HG02870 (cell line): Measurements from ENCODE around the gene TNNT1.
"Not testable (repeated sequence)": the region's sequence is repeated elsewhere in the genome, so short reads cannot be mapped to it uniquely, and the experiment has no call there.

Source experiments
- ATAC-seq: cut with Tn5 transposase; IDR thresholded peaks from one replicate; pipeline ENCODE4 v1.9.1; 2021; ENCODE audit warnings: mild to moderate bottlenecking, moderate library complexity; ENCODE audit not compliant: unreplicated experiment

The TNNT1 gene

GRCh38 chr19:55149078-55150003 is at the start of gene TNNT1:
TNNT1 (minus strand) TSS chr19:55149206; CDS start chr19:55147157, 2,049 bp downstream.
- no peak for ATAC-seq

- no peak for ATAC-seq
Measured at GRCh38 chr19:55198651-55199050, 49.6 kb upstream of the TNNT1 start.

DNA sequence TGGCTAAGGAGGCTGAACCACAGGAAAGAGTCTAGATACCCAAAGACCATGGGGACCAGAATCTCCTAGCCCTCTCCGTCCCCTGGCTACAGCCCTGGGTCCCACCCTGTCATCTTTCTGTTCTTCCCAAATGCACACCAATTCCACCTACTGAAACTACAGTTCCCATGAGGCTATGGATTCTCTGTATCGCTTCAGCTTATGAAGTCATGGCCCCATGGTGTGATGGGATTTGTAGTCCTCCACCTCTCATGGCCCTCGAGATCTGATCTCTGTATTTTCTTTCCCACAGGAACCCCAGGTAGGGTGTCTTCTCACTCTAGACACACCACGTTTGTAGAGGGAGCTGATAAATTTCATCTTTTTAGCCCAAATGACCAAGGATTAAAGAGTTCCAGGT is 48.5 kb upstream of the TNNT1 start:
- no peak for ATAC-seq

DNA sequence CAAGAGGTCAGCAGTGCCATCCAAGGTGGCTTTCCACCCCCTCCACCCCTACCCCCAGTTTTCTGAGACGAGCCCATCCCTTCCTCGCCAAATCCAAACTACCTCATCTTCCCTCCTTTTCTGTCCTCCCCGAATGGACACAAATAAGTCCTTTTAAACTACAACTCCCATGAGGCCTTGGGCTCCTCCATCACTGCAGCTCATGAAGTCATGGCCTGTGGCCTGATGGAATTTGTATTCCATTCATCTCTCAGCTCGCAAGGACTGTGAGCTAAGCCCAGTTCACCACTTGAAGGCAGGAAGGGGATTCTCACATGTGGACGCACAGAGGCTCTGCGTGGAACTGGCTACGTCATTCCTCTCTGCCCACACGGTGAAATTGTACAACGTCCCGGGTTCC is 47.8 kb upstream of the TNNT1 start:
- ATAC-seq = no peak

DNA sequence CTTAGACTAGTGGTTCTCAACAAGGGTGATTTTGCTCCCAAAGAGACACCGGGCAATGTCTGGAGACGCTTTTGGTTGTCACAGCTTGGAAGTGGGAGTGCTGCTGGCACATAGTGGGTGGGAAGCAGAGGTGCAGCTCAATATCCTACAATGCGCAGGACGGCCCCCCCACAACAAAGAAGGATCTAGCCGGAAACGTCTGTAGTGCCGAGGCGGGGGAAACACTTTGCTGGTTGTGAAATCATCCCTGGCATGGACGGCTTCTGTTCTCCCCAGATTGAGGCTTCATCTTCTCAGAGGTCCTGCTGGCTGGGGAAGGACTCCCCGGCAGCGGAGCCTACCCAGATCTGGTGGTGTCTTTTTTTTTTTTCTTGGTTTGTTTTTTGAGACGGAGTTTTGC is 44.5 kb upstream of the TNNT1 start:
- ATAC-seq = no peak

DNA sequence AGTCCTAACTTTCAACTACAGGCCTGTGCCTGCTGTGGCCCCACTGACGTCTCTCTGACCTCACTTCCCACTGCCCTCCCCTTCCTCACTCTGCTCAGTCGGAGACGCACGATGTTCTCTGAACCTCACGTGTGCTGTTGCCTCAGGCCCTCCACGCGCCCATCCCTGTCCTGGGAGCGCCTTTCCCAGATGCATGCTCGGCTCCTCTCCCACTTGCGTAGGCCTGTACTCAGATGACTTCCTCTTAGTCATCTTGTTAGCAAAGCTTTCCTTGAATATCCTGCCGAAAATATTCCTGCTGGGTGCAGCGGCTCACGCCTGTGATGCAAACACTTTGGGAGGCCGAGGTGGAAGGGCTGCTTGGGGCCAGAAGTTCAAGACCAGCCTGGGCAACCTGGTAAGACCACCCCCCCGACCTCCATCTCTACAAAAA is 40.4 kb upstream of the TNNT1 start:
- no peak for ATAC-seq

- no peak for ATAC-seq
Measured at GRCh38 chr19:55188625-55189024, 39.6 kb upstream of the TNNT1 start.

DNA sequence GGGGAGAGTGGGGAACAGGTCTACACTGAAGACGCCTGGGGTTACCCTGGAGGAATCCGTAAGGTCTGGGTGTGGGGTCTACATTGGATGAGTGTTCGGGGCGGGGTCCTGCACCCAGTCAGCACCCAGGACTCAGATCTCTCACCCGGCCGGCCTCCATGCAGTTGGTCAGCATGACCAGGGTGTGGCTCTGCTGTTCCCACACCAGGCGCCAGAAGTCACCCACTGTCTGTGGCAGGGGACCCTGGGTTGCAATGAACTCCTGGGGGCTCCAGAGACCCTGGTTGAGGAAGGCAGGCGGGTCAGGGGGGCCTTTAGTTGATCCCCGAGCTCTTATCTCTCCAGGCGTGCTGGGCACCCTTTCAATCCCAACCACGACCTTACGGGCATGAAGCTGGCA is 37.1 kb upstream of the TNNT1 start:
- no peak for ATAC-seq

- no peak for ATAC-seq
Measured at GRCh38 chr19:55181740-55182139, 32.7 kb upstream of the TNNT1 start.

DNA sequence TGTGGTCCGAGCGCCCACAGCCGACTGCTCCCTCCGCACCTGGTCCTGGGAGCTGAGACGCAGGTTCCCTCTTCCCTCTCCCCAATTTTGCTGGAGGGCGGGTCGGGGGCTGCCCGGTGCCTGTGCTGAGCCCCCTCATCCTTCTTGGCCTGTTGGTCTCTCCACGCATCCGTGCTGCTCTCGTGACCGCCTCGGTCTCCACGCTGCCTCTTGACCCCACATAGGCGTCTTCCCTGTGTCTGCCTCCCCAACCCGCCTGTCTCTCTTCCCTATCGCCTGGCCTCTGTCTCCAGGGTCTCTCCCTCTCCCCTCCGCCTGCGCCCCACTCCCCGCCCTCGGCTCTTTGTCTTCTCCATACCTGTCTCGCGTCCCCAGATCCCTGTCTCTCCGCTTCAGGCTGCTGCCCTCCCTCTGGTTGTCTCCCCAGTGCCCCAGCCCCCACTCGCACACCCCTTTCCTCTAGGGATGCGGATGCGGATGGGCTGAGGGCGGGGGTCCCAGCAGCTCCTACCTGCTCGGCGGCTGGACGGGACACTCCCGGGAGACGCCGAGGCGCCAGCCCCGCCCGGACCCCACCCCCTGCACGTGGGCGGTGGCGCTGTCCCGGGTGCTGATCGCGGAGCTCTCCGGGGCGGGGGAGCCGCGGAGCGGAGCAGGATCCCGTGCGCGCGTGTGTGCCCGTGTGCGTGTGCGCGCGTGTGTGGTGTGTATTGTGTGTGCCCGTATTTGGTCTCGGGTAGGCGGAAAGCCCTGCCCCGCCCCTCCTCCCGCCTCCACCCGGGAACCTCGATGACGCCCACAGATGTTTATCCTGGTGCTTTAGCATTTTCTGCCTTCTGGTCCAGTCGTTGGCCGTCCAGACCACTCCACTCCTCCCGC is 30.8 kb upstream of the TNNT1 start, which contains the start of gene SYT5:
Gene SYT5, minus strand, starts transcription at position 684 of the 879 bp plus-strand sequence. CDS start 1,248 bp downstream, outside the sequence.
- no peak for ATAC-seq

- peak; percentile 61 for ATAC-seq
Measured at GRCh38 chr19:55178781-55179599, 30.0 kb upstream of the TNNT1 start.

DNA sequence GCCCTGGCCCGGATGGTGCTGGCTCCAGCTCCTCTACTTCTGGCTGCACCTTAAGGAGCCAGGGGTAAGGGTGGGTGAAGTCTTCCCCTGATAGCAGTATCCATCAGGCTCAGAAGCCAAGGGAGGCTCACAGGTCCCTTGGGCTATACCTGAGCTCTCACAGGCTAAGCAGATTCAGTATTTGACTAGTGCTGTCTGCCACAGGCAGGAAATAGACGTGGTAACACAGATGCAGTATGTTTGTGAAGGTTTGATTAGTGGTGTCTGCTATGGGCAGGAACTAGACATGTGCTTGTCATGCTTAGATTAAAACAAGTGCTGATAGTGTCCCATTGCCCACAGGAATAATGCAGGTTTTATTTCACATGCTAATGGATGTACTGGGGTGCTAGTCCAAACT is 27.1 kb upstream of the TNNT1 start:
- ATAC-seq = no peak

GRCh38 chr19:55175117-55175867 is 26.3 kb upstream of the TNNT1 start:
- no peak for ATAC-seq

DNA sequence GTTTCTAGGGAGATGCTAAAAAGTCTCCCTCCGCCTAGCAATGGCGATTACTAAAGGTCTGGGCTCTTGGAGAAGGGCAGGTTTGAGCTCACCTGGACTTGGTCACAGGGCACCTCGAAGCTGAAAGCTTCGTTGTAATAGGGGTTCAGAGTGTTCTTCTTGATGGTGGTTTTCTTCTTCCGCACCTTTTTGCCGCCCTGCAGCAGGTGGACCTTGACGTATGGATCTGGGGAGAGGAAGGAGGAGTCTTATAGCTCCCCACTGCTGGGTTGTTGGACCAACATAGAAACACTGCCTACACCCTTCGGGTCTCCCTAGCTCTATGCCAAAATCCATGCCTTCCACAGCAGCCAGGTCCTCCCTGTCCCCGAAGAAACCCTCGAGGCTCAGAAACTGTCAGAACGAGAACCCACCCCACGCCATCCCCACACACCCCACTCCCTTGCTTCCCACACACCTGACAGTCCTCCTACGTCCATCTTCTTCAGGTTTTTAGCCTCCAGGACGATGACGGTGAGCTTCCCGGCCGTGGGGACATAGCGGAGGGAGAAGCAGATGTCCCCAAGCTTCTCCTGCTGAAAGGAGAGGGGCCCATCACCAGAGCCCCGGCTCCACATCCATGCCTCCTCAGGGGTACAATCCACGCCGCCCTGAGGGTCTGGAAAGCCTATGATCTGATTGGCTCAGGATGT is 25.6 kb upstream of the TNNT1 start:
- ATAC-seq = no peak

DNA sequence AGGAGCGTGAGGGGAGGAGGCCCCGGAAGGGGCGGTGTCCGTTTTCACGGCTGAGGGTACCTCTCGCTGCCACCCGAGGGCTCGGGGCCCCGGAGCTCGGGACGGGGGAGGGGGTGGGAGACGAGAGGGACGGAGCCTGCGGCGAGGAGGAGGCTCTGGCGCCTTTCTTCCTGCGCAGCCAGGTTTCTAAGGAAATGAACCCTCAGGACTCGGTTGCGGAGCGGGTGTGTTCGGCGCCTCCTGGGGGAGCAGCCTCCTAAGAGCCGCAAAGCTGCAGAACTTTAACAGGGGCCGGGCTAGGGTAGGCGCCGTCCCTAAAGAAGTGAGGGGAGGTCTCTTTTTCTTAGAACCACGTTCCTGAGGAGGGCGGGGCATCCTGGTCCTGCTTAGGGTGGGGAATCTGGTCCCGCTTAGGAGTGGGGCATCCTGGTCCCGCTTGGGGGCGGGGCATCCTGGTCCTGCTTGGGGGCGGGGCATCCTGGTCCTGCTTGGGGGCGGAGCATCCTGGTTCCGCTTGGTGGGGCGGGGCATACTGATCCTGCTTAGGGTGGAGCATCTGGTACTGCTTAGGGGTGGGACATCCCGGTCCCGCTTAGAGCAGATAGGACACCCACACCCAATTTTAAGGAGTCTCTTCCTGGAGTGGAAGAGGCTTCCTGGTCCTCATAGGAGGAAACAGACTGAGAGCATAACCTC is 24.9 kb upstream of the TNNT1 start:
- no peak for ATAC-seq

DNA sequence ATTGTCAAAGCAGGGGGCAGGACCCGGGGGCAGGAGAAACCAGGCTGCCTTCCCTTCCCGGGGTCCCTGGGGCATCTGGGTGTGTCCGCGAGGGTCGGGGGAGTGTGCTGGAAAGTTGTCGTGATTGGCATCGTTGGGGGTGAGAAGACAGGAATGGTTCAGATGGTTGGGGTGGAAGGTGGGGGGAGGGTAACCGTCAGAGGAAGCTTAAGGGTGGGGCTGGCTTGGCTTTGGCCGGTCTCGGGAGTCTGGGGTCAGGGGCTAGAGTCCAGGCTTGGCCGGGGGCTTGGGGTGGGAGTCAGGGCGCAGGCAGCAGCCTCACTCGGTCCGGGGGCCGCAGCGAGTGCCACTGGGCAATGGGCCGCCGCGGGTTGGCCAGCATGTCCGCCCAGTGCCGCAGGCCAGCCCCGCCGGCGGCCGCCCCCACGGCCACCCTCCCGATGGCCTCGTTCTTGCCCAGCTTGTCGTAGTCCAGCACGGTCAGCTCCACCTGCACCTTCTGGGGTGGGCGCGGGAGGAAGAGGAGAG is 24.2 kb upstream of the TNNT1 start:
- no peak for ATAC-seq

GRCh38 chr19:55172741-55173140 is 23.7 kb upstream of the TNNT1 start:
- no peak for ATAC-seq

DNA sequence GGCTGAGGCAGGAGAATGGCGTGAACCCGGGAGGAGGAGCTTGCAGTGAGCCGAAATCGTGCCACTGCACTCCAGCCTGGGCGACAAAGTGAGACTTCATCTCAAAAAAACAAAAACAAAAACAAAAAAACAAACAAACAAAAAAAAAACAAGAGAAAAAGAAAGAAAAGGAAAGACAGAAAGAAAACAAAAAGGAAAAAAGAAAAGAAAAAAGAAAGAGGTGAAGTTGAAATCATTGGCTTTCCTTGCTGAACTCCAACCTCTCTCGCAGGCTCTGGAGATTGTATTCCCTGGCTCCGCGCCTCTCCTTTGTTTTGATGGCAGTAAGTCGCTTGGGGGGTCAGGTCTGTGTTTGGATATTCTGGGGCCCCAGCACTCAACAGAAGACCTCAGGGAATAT is 23.3 kb upstream of the TNNT1 start:
- not testable (repeated sequence) for ATAC-seq

- no peak for ATAC-seq
Measured at GRCh38 chr19:55171440-55171839, 22.4 kb upstream of the TNNT1 start.
